Measurements from ENCODE around the gene HACD2. TPM values are rescaled to one million over a fixed set of nuclear protein-coding genes. Genes with fewer than 3 reads are reported as not detected.
A peak's percentile ranks its signal among the peaks of the same experiment; 100 is the strongest.
"Not testable (repeated sequence)": the region's sequence is repeated elsewhere in the genome, so short reads cannot be mapped to it uniquely, and the experiment has no call there.

Gene HACD2
- polyA plus RNA-seq, 4 donors = 15.1 to 51.3 (median 22.7) TPM

- no peak for FAIRE-seq
- WGBS, 3 donors = 57 to 79% (median 77%) methylated on average over 3 of the region's 3 CpGs
- peaks cover 0 to 2% (median 0%) of the 10 kb centered on the region in 3 donors for H3K36me3 ChIP-seq (ENCODE audit: control insufficient read depth in 3 of 3, insufficient read depth in 2 of 3, low read depth in 1 of 3, low read length in 3 of 3)
- no peaks in the 10 kb centered on the region for H3K27me3 ChIP-seq (ENCODE audit: control insufficient read depth in 3 of 3, insufficient read depth in 3 of 3, low read length in 3 of 3)
- DNase-seq = peak in 1 of 2 donors; percentile 22
- H3K27ac ChIP-seq (ENCODE audit: low read depth in 1 of 3, low read length in 2 of 3) = no peak overlapping the region
- peaks cover 0 to 35% (median 2%) of the 10 kb centered on the region in 3 donors for H3K4me1 ChIP-seq (ENCODE audit: control insufficient read depth in 3 of 3, insufficient read depth in 2 of 3, low read depth in 1 of 3, low read length in 2 of 3)
- H3K4me3 ChIP-seq (ENCODE audit: low read depth in 1 of 3, low read length in 3 of 3) = no peak overlapping the region
- H3K9me3 ChIP-seq (ENCODE audit: control insufficient read depth in 2 of 2, insufficient read depth in 1 of 2, low read depth in 1 of 2, low read length in 1 of 2) = no peaks in the 10 kb centered on the region
Measured at GRCh38 chr3:123608263-123608937, 23.5 kb upstream of the HACD2 start.

- FAIRE-seq = no peak
- DNase-seq = no peak
- no peak overlapping the region for H3K4me3 ChIP-seq (ENCODE audit: low read depth in 1 of 3, low read length in 3 of 3)
- H3K27ac ChIP-seq (ENCODE audit: low read depth in 1 of 3, low read length in 2 of 3) = peak overlapping the region in 1 of 3 donors; percentile 80
- H3K4me1 ChIP-seq (ENCODE audit: control insufficient read depth in 3 of 3, insufficient read depth in 2 of 3, low read depth in 1 of 3, low read length in 2 of 3) = peaks cover 0 to 43% (median 6%) of the 10 kb centered on the region in 3 donors
- peaks cover 0 to 2% (median 0%) of the 10 kb centered on the region in 3 donors for H3K36me3 ChIP-seq (ENCODE audit: control insufficient read depth in 3 of 3, insufficient read depth in 2 of 3, low read depth in 1 of 3, low read length in 3 of 3)
- no peaks in the 10 kb centered on the region for H3K27me3 ChIP-seq (ENCODE audit: control insufficient read depth in 3 of 3, insufficient read depth in 3 of 3, low read length in 3 of 3)
- H3K9me3 ChIP-seq (ENCODE audit: control insufficient read depth in 2 of 2, insufficient read depth in 1 of 2, low read depth in 1 of 2, low read length in 1 of 2) = no peaks in the 10 kb centered on the region
Measured at GRCh38 chr3:123606527-123606926, 21.7 kb upstream of the HACD2 start.

- no peak overlapping the region for H3K4me3 ChIP-seq (ENCODE audit: low read depth in 1 of 3, low read length in 3 of 3)
- peaks cover 0 to 47% (median 6%) of the 10 kb centered on the region in 3 donors for H3K4me1 ChIP-seq (ENCODE audit: control insufficient read depth in 3 of 3, insufficient read depth in 2 of 3, low read depth in 1 of 3, low read length in 2 of 3)
- 31 to 73% (median 52%) methylated on average over 5 of the region's 5 CpGs for WGBS, 3 donors
- FAIRE-seq (no peak), DNase-seq (peak; percentile 83 to 94)
- H3K36me3 ChIP-seq (ENCODE audit: control insufficient read depth in 3 of 3, insufficient read depth in 2 of 3, low read depth in 1 of 3, low read length in 3 of 3) = peaks cover 0 to 3% (median 0%) of the 10 kb centered on the region in 3 donors
- no peaks in the 10 kb centered on the region for H3K9me3 ChIP-seq (ENCODE audit: control insufficient read depth in 2 of 2, insufficient read depth in 1 of 2, low read depth in 1 of 2, low read length in 1 of 2)
- H3K27me3 ChIP-seq (ENCODE audit: control insufficient read depth in 3 of 3, insufficient read depth in 3 of 3, low read length in 3 of 3) = no peaks in the 10 kb centered on the region
- peak overlapping the region in 2 of 3 donors; percentile 16 to 80 for H3K27ac ChIP-seq (ENCODE audit: low read depth in 1 of 3, low read length in 2 of 3)
Measured at GRCh38 chr3:123605789-123606234, 21.0 kb upstream of the HACD2 start.

- H3K9me3 ChIP-seq (ENCODE audit: control insufficient read depth in 2 of 2, insufficient read depth in 1 of 2, low read depth in 1 of 2, low read length in 1 of 2); H3K27ac ChIP-seq (ENCODE audit: low read depth in 1 of 3, low read length in 2 of 3); FAIRE-seq; H3K36me3 ChIP-seq (ENCODE audit: control insufficient read depth in 3 of 3, insufficient read depth in 2 of 3, low read depth in 1 of 3, low read length in 3 of 3); DNase-seq; H3K27me3 ChIP-seq (ENCODE audit: control insufficient read depth in 3 of 3, insufficient read depth in 3 of 3, low read length in 3 of 3); H3K4me3 ChIP-seq (ENCODE audit: low read depth in 1 of 3, low read length in 3 of 3): not testable (repeated sequence)
- H3K4me1 ChIP-seq (ENCODE audit: control insufficient read depth in 3 of 3, insufficient read depth in 2 of 3, low read depth in 1 of 3, low read length in 2 of 3) = peaks cover 0 to 43% (median 6%) of the 10 kb centered on the region in 3 donors
- 75 to 79% (median 76%) methylated on average over 2 of the region's 2 CpGs for WGBS, 3 donors
Measured at GRCh38 chr3:123603153-123603552, 18.3 kb upstream of the HACD2 start.

GRCh38 chr3:123602325-123602724 is 17.5 kb upstream of the HACD2 start:
- Histone ChIP-seq H3K4me1 (ENCODE audit: control insufficient read depth in 3 of 3, insufficient read depth in 2 of 3, low read depth in 1 of 3, low read length in 2 of 3) (peaks cover 0 to 45% (median 6%) of the 10 kb centered on the region in 3 donors), H3K9me3 (ENCODE audit: control insufficient read depth in 2 of 2, insufficient read depth in 1 of 2, low read depth in 1 of 2, low read length in 1 of 2) (no peaks in the 10 kb centered on the region), H3K27ac (ENCODE audit: low read depth in 1 of 3, low read length in 2 of 3) (no peak overlapping the region), H3K27me3 (ENCODE audit: control insufficient read depth in 3 of 3, insufficient read depth in 3 of 3, low read length in 3 of 3) (no peaks in the 10 kb centered on the region), H3K36me3 (ENCODE audit: control insufficient read depth in 3 of 3, insufficient read depth in 2 of 3, low read depth in 1 of 3, low read length in 3 of 3) (peaks cover 0 to 6% (median 0%) of the 10 kb centered on the region in 3 donors), H3K4me3 (ENCODE audit: low read depth in 1 of 3, low read length in 3 of 3) (no peak overlapping the region)
- DNase-seq (peak in 1 of 2 donors; percentile 59), FAIRE-seq (no peak)
- WGBS, 3 donors = 26 to 64% (median 43%) methylated on average over 1 of the region's 1 CpG

- H3K27me3 ChIP-seq (ENCODE audit: control insufficient read depth in 3 of 3, insufficient read depth in 3 of 3, low read length in 3 of 3); H3K36me3 ChIP-seq (ENCODE audit: control insufficient read depth in 3 of 3, insufficient read depth in 2 of 3, low read depth in 1 of 3, low read length in 3 of 3); FAIRE-seq; H3K4me3 ChIP-seq (ENCODE audit: low read depth in 1 of 3, low read length in 3 of 3); H3K9me3 ChIP-seq (ENCODE audit: control insufficient read depth in 2 of 2, insufficient read depth in 1 of 2, low read depth in 1 of 2, low read length in 1 of 2): not testable (repeated sequence)
- DNase-seq = peak in 1 of 2 donors; percentile 91
- Histone ChIP-seq H3K4me1 (ENCODE audit: control insufficient read depth in 3 of 3, insufficient read depth in 2 of 3, low read depth in 1 of 3, low read length in 2 of 3) (peaks cover 0 to 35% (median 6%) of the 10 kb centered on the region in 3 donors), H3K27ac (ENCODE audit: low read depth in 1 of 3, low read length in 2 of 3) (peak overlapping the region in 2 of 3 donors; percentile 42 to 58)
Measured at GRCh38 chr3:123600863-123601262, 16.0 kb upstream of the HACD2 start.

GRCh38 chr3:123597561-123597960 is 12.7 kb upstream of the HACD2 start:
- Histone ChIP-seq H3K27ac (ENCODE audit: low read depth in 1 of 3, low read length in 2 of 3) (no peak overlapping the region), H3K9me3 (ENCODE audit: control insufficient read depth in 2 of 2, insufficient read depth in 1 of 2, low read depth in 1 of 2, low read length in 1 of 2) (no peaks in the 10 kb centered on the region), H3K4me1 (ENCODE audit: control insufficient read depth in 3 of 3, insufficient read depth in 2 of 3, low read depth in 1 of 3, low read length in 2 of 3) (peaks cover 0 to 19% (median 4%) of the 10 kb centered on the region in 3 donors), H3K27me3 (ENCODE audit: control insufficient read depth in 3 of 3, insufficient read depth in 3 of 3, low read length in 3 of 3) (no peaks in the 10 kb centered on the region), H3K4me3 (ENCODE audit: low read depth in 1 of 3, low read length in 3 of 3) (no peak overlapping the region), H3K36me3 (ENCODE audit: control insufficient read depth in 3 of 3, insufficient read depth in 2 of 3, low read depth in 1 of 3, low read length in 3 of 3) (peaks cover 0 to 10% (median 0%) of the 10 kb centered on the region in 3 donors)
- WGBS, 3 donors = 86 to 90% (median 87%) methylated on average over 4 of the region's 4 CpGs
- FAIRE-seq (no peak), DNase-seq (no peak)

GRCh38 chr3:123595396-123596180 is 10.7 kb upstream of the HACD2 start:
- Histone ChIP-seq H3K4me1 (ENCODE audit: control insufficient read depth in 3 of 3, insufficient read depth in 2 of 3, low read depth in 1 of 3, low read length in 2 of 3) (peaks cover 0 to 4% (median 0%) of the 10 kb centered on the region in 3 donors), H3K9me3 (ENCODE audit: control insufficient read depth in 2 of 2, insufficient read depth in 1 of 2, low read depth in 1 of 2, low read length in 1 of 2) (peaks cover 0 to 11% of the 10 kb centered on the region in 2 donors), H3K4me3 (ENCODE audit: low read depth in 1 of 3, low read length in 3 of 3) (no peak overlapping the region), H3K27ac (ENCODE audit: low read depth in 1 of 3, low read length in 2 of 3) (no peak overlapping the region), H3K36me3 (ENCODE audit: control insufficient read depth in 3 of 3, insufficient read depth in 2 of 3, low read depth in 1 of 3, low read length in 3 of 3) (peaks cover 0 to 11% (median 0%) of the 10 kb centered on the region in 3 donors), H3K27me3 (ENCODE audit: control insufficient read depth in 3 of 3, insufficient read depth in 3 of 3, low read length in 3 of 3) (no peaks in the 10 kb centered on the region)
- no peak for DNase-seq
- WGBS, 3 donors = 69 to 84% (median 78%) methylated on average over 5 of the region's 5 CpGs
- no peak for FAIRE-seq

Data from small intestine (tissue), 7 donors.